Trophoblast cell (in vitro differentiated cells and primary cell): ENCODE results near the gene SIRPG.

Source experiments
- DNase-seq, 2 donors: peaks; one replicate each; pipeline ENCODE4 v3.0.0-alpha.2; 2016
- H2AFZ ChIP-seq: 2 replicates; pipeline ENCODE4 v1.6.1; 2013; ENCODE audit warnings: low read length, moderate library complexity, mild to moderate bottlenecking; ENCODE audit not compliant: insufficient read depth, poor library complexity
- H2AK5ac ChIP-seq: 2 replicates; pipeline ENCODE4 v1.6.1; 2013; ENCODE audit warnings: mild to moderate bottlenecking, low read length
- H2BK120ac ChIP-seq: 2 replicates; pipeline ENCODE4 v1.6.1; 2013; ENCODE audit warnings: low read length, mild to moderate bottlenecking, moderate library complexity; ENCODE audit not compliant: insufficient read depth, poor library complexity
- H2BK12ac ChIP-seq: 2 replicates; pipeline ENCODE4 v1.6.1; 2013; ENCODE audit warnings: mild to moderate bottlenecking, low read length, moderate library complexity
- H2BK5ac ChIP-seq: 2 replicates; pipeline ENCODE4 v1.6.1; 2013; ENCODE audit warnings: low read length, low read depth, moderate library complexity, mild to moderate bottlenecking; ENCODE audit not compliant: poor library complexity
- H3K14ac ChIP-seq: 2 replicates; pipeline ENCODE4 v1.6.1; 2013; ENCODE audit warnings: mild to moderate bottlenecking, low read length
- H3K18ac ChIP-seq: 2 replicates; pipeline ENCODE4 v1.6.1; 2013; ENCODE audit warnings: mild to moderate bottlenecking, low read length
- H3K23ac ChIP-seq: 2 replicates; pipeline ENCODE4 v1.6.1; 2013; ENCODE audit warnings: low read length
- H3K27ac ChIP-seq: 2 replicates; pipeline ENCODE4 v1.5.1; 2013; ENCODE audit warnings: low read depth, mild to moderate bottlenecking, inconsistent platforms, low read length, moderate library complexity
- H3K27me3 ChIP-seq: 2 replicates; pipeline ENCODE4 v1.6.1; 2013; ENCODE audit warnings: inconsistent platforms, mild to moderate bottlenecking, low read length, moderate library complexity; ENCODE audit not compliant: insufficient read depth
- H3K36me3 ChIP-seq, 2 experiments: 1 replicate in 1 of 2; 2 replicates in 1 of 2; pipeline ENCODE4 v1.6.1; 2013; ENCODE audit warnings: low read length in 2 of 2, mild to moderate bottlenecking in 2 of 2, moderate library complexity in 1 of 2; ENCODE audit not compliant: insufficient read depth in 2 of 2, control insufficient read depth in 1 of 2
- H3K4ac ChIP-seq: 2 replicates; pipeline ENCODE4 v1.6.1; 2013; ENCODE audit warnings: low read depth, mild to moderate bottlenecking, low read length, moderate library complexity
- H3K4me1 ChIP-seq, 2 experiments: 1 replicate in 1 of 2; 2 replicates in 1 of 2; pipeline ENCODE4 v1.6.1; 2013; ENCODE audit warnings: low read length in 2 of 2, mild to moderate bottlenecking in 2 of 2, moderate library complexity in 1 of 2; ENCODE audit not compliant: insufficient read depth in 2 of 2, control insufficient read depth in 1 of 2
- H3K4me2 ChIP-seq: 2 replicates; pipeline ENCODE4 v1.6.1; 2013; ENCODE audit warnings: inconsistent platforms, mild to moderate bottlenecking, low read length, moderate library complexity
- H3K4me3 ChIP-seq: 2 replicates; pipeline ENCODE4 v1.5.1; 2013; ENCODE audit warnings: mild to moderate bottlenecking, low read depth, low read length, inconsistent platforms
- H3K79me1 ChIP-seq: one replicate; pipeline ENCODE4 v1.6.1; 2013; ENCODE audit warnings: low read length
- H3K79me2 ChIP-seq: 2 replicates; pipeline ENCODE4 v1.6.1; 2013; ENCODE audit warnings: low read length, mild to moderate bottlenecking; ENCODE audit not compliant: control insufficient read depth, insufficient read depth, poor library complexity
- H3K9ac ChIP-seq: 2 replicates; pipeline ENCODE4 v1.6.1; 2013; ENCODE audit warnings: mild to moderate bottlenecking, low read length
- H3K9me3 ChIP-seq: 2 replicates; pipeline ENCODE4 v1.6.1; 2013; ENCODE audit warnings: low read depth, mild to moderate bottlenecking, control low read depth, inconsistent platforms, low read length; ENCODE audit not compliant: insufficient read depth
- H4K12ac ChIP-seq: 2 replicates; pipeline ENCODE4 v1.6.1; 2013; ENCODE audit warnings: low read depth, mild to moderate bottlenecking, low read length, moderate library complexity
- H4K8ac ChIP-seq: 2 replicates; pipeline ENCODE4 v1.6.1; 2013; ENCODE audit warnings: low read depth, mild to moderate bottlenecking, low read length, moderate library complexity
- H4K91ac ChIP-seq: one replicate; pipeline ENCODE4 v1.6.1; 2013; ENCODE audit warnings: low read depth, mild to moderate bottlenecking, low read length, moderate library complexity
- WGBS: extraction: QIAGEN DNeasy Blood & Tissue Kit; methylation state at CpG from one replicate; pipeline ENCODE4 v1.1.7; 2013; ENCODE audit warnings: missing lambda C conversion rate; ENCODE audit not compliant: insufficient read length, insufficient coverage; ENCODE audit errors: extremely low coverage; 5-methylcytosine and 5-hydroxymethylcytosine counted together

The SIRPG gene

DNA sequence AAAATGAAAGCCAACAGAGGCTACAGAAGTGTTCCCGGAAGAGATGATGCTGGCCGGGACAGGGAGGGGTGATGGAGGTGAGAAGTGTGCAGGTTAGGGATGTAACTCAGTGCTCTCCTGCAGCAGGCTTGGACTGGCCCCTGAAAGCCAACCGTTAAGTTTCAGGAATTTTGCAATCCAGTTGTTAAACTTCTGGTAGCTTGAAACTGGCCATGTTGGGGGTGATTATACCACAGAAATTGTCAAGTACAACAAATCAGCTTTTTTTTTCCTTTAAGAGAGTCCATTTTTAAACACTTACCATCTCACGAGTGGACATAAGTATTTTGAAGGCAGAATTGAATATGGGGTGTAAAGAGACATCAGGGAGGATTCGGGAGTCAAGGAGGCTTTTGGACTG lies 29.0 kb downstream of the SIRPG start:
- Histone ChIP-seq H3K79me2 (no peaks in the 10 kb centered on the region), H4K91ac (no peak overlapping the region), H3K36me3 (no peaks in the 10 kb centered on the region), H3K4me1 (no peaks in the 10 kb centered on the region), H3K79me1 (no peaks in the 10 kb centered on the region), H3K14ac (no peak overlapping the region), H3K18ac (no peak overlapping the region), H2BK12ac (no peak overlapping the region), H2BK120ac (no peak overlapping the region), H3K27ac (no peak overlapping the region), H3K4me2 (no peak overlapping the region), H4K12ac (no peak overlapping the region), H4K8ac (no peak overlapping the region), H3K27me3 (no peaks in the 10 kb centered on the region), H3K23ac (no peak overlapping the region), H2BK5ac (no peak overlapping the region), H3K9ac (no peak overlapping the region), H2AFZ (no peak overlapping the region), H3K4ac (no peak overlapping the region), H2AK5ac (no peak overlapping the region), H3K4me3 (no peak overlapping the region), H3K9me3 (no peaks in the 10 kb centered on the region)
- whole genome bisulfite sequencing, result no CpG with 5 or more reads among the region's 5 CpGs
- DNase-seq, result no peak

GRCh38 chr20:1627200-1627550 lies 30.4 kb downstream of the SIRPG start:
- Histone ChIP-seq H3K27me3 (no peaks in the 10 kb centered on the region), H2AK5ac (no peak overlapping the region), H3K4me3 (no peak overlapping the region), H3K79me1 (no peaks in the 10 kb centered on the region), H3K14ac (no peak overlapping the region), H3K79me2 (no peaks in the 10 kb centered on the region), H3K18ac (no peak overlapping the region), H2BK5ac (no peak overlapping the region), H3K4me1 (no peaks in the 10 kb centered on the region), H4K12ac (no peak overlapping the region), H3K9ac (no peak overlapping the region), H3K36me3 (no peaks in the 10 kb centered on the region), H2BK12ac (no peak overlapping the region), H3K4ac (no peak overlapping the region), H3K4me2 (no peak overlapping the region), H4K91ac (no peak overlapping the region), H3K23ac (no peak overlapping the region), H4K8ac (no peak overlapping the region), H2AFZ (no peak overlapping the region), H3K27ac (no peak overlapping the region), H3K9me3 (no peaks in the 10 kb centered on the region), H2BK120ac (no peak overlapping the region)
- no CpG with 5 or more reads among the region's 2 CpGs for WGBS
- DNase-seq, result peak in 1 of 2 donors; percentile 0

- no peak overlapping the region for H3K4me2 ChIP-seq
- no peak overlapping the region for H3K4ac ChIP-seq
- H4K12ac ChIP-seq, result no peak overlapping the region
- H2BK12ac ChIP-seq, result no peak overlapping the region
- WGBS, result no CpG with 5 or more reads among the region's 3 CpGs
- H2AK5ac ChIP-seq, result no peak overlapping the region
- no peak overlapping the region for H2BK120ac ChIP-seq
- no peaks in the 10 kb centered on the region for H3K27me3 ChIP-seq
- no peaks in the 10 kb centered on the region for H3K79me2 ChIP-seq
- no peaks in the 10 kb centered on the region for H3K79me1 ChIP-seq
- H3K18ac ChIP-seq, result no peak overlapping the region
- peak in 1 of 2 donors; percentile 0 for DNase-seq
- H2BK5ac ChIP-seq, result no peak overlapping the region
- no peak overlapping the region for H4K8ac ChIP-seq
- no peak overlapping the region for H3K27ac ChIP-seq
- no peak overlapping the region for H2AFZ ChIP-seq
- no peak overlapping the region for H3K14ac ChIP-seq
- H3K4me1 ChIP-seq, result no peaks in the 10 kb centered on the region
- no peak overlapping the region for H3K9ac ChIP-seq
- H3K23ac ChIP-seq, result no peak overlapping the region
- H3K9me3 ChIP-seq, result no peaks in the 10 kb centered on the region
- no peak overlapping the region for H4K91ac ChIP-seq
- H3K4me3 ChIP-seq, result no peak overlapping the region
- H3K36me3 ChIP-seq, result no peaks in the 10 kb centered on the region
These were observed 30.9 kb downstream of the SIRPG start for GRCh38 chr20:1626528-1627199.

DNA sequence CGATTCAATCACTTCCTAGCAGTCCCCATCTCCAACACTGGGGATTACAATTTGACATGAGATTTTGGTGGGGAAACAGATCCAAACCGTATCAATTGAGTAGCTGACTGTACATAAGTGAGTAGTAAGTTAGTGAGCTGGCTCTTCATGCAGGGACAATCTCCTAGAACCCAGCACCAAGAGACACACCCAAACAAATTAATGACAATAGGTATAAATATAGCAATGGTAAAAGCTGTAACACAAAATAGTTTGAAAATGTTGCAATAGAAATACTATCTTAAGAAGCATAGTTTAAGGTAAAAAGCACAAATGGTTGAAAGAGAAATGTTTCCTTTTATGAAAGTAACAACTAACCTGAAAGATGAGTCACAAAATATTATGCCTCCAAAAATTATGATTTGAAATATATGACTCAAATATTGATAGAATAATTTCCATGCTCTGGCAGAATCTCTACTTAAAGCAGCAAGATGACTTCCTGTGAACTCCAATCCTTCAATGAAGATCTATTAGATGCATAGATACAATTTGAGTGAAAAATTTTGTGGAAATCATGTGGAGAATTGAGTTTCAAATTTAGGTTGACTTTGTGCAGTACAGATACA lies 32.4 kb downstream of the SIRPG start:
- Histone ChIP-seq H3K79me2 (no peaks in the 10 kb centered on the region), H3K18ac (no peak overlapping the region), H3K27me3 (no peaks in the 10 kb centered on the region), H3K27ac (no peak overlapping the region), H4K91ac (no peak overlapping the region), H4K8ac (no peak overlapping the region), H2BK120ac (no peak overlapping the region), H2BK5ac (no peak overlapping the region), H3K79me1 (no peaks in the 10 kb centered on the region), H3K4me1 (no peaks in the 10 kb centered on the region), H3K23ac (no peak overlapping the region), H3K4me2 (no peak overlapping the region), H3K36me3 (no peaks in the 10 kb centered on the region), H2AFZ (no peak overlapping the region), H3K4ac (no peak overlapping the region), H2AK5ac (no peak overlapping the region), H4K12ac (no peak overlapping the region), H3K14ac (no peak overlapping the region), H3K4me3 (no peak overlapping the region), H3K9ac (no peak overlapping the region), H2BK12ac (no peak overlapping the region), H3K9me3 (no peaks in the 10 kb centered on the region)
- peak in 1 of 2 donors; percentile 0 for DNase-seq
- WGBS, result no CpG with 5 or more reads among the region's 2 CpGs
